Measurements from ENCODE around the gene COL13A1.

DNA sequence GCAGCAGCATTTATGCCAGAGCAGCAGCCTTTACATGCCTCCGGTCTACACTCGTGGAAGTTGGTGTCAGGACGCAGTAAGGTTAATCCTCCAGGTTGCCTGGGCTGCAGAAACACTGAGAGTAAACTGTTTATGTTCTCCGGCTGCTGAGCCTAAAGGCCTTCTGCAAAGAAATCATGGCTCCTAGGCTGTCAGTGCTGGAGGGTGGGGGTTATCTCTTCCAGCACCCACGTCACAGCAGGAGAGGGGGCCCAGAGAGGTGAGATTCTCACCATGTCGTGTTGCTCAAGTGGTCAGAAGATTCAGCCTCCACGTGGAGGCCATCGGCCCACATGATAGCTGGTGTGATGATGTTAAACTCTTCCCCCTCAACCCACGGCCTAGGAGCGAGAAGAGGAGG is 41.2 kb downstream of the COL13A1 start:
- TF ChIP-seq, protein P1, sequence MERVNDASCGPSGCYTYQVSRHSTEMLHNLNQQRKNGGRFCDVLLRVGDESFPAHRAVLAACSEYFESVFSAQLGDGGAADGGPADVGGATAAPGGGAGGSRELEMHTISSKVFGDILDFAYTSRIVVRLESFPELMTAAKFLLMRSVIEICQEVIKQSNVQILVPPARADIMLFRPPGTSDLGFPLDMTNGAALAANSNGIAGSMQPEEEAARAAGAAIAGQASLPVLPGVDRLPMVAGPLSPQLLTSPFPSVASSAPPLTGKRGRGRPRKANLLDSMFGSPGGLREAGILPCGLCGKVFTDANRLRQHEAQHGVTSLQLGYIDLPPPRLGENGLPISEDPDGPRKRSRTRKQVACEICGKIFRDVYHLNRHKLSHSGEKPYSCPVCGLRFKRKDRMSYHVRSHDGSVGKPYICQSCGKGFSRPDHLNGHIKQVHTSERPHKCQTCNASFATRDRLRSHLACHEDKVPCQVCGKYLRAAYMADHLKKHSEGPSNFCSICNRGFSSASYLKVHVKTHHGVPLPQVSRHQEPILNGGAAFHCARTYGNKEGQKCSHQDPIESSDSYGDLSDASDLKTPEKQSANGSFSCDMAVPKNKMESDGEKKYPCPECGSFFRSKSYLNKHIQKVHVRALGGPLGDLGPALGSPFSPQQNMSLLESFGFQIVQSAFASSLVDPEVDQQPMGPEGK (CRISPR knock-in tag; IDR thresholded peaks at IDR 0.05; ENCODE audit: borderline replicate concordance) = no peak
- TF ChIP-seq ZFP3 (CRISPR knock-in tag; IDR thresholded peaks at IDR 0.05) = no peak
- no peak for TF ChIP-seq OSR1 (CRISPR knock-in tag; IDR thresholded peaks at IDR 0.05)
- TF ChIP-seq PPARA (CRISPR knock-in tag; IDR thresholded peaks at IDR 0.05; ENCODE audit: borderline replicate concordance) = no peak
- TF ChIP-seq, protein P2, sequence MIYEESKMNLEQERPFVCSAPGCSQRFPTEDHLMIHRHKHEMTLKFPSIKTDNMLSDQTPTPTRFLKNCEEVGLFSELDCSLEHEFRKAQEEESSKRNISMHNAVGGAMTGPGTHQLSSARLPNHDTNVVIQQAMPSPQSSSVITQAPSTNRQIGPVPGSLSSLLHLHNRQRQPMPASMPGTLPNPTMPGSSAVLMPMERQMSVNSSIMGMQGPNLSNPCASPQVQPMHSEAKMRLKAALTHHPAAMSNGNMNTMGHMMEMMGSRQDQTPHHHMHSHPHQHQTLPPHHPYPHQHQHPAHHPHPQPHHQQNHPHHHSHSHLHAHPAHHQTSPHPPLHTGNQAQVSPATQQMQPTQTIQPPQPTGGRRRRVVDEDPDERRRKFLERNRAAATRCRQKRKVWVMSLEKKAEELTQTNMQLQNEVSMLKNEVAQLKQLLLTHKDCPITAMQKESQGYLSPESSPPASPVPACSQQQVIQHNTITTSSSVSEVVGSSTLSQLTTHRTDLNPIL (CRISPR knock-in tag; IDR thresholded peaks at IDR 0.05; ENCODE audit: low read depth) = no peak
- TF ChIP-seq, protein P3, sequence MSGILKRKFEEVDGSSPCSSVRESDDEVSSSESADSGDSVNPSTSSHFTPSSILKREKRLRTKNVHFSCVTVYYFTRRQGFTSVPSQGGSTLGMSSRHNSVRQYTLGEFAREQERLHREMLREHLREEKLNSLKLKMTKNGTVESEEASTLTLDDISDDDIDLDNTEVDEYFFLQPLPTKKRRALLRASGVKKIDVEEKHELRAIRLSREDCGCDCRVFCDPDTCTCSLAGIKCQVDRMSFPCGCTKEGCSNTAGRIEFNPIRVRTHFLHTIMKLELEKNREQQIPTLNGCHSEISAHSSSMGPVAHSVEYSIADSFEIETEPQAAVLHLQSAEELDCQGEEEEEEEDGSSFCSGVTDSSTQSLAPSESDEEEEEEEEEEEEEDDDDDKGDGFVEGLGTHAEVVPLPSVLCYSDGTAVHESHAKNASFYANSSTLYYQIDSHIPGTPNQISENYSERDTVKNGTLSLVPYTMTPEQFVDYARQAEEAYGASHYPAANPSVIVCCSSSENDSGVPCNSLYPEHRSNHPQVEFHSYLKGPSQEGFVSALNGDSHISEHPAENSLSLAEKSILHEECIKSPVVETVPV (CRISPR knock-in tag; IDR thresholded peaks at IDR 0.05) = no peak
- TF ChIP-seq TCF4 (CRISPR knock-in tag; IDR thresholded peaks at IDR 0.05; ENCODE audit: borderline replicate concordance) = no peak
- no peak for TF ChIP-seq ZNF8 (CRISPR knock-in tag; IDR thresholded peaks at IDR 0.05)
- TF ChIP-seq BACH2 (CRISPR knock-in tag; IDR thresholded peaks at IDR 0.05; ENCODE audit: borderline replicate concordance) = no peak
- TF ChIP-seq ZNF565 (CRISPR knock-in tag; conservative IDR thresholded peaks at IDR 0.05; ENCODE audit: low read depth) = no peak
- TF ChIP-seq ZC3H10 (CRISPR knock-in tag; IDR thresholded peaks at IDR 0.05) = no peak
- TF ChIP-seq SNAI2 (CRISPR knock-in tag; IDR thresholded peaks at IDR 0.05) = no peak
- no peak for TF ChIP-seq TOX (CRISPR knock-in tag; IDR thresholded peaks at IDR 0.05; ENCODE audit: borderline replicate concordance)
- TF ChIP-seq, protein P4, sequence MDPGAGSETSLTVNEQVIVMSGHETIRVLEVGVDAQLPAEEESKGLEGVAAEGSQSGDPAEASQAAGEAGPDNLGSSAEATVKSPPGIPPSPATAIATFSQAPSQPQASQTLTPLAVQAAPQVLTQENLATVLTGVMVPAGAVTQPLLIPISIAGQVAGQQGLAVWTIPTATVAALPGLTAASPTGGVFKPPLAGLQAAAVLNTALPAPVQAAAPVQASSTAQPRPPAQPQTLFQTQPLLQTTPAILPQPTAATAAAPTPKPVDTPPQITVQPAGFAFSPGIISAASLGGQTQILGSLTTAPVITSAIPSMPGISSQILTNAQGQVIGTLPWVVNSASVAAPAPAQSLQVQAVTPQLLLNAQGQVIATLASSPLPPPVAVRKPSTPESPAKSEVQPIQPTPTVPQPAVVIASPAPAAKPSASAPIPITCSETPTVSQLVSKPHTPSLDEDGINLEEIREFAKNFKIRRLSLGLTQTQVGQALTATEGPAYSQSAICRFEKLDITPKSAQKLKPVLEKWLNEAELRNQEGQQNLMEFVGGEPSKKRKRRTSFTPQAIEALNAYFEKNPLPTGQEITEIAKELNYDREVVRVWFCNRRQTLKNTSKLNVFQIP (CRISPR knock-in tag; IDR thresholded peaks at IDR 0.05; ENCODE audit: borderline replicate concordance, low read depth) = no peak

Measured in SK-N-SH treated with all-trans-retinoic acid at 6 μM for 48 hours (cell line).